NCI-H2081 (cell line): ENCODE measurements around the gene CLASP2.

ENCODE experiments used
- DNase-seq, 2 experiments: peaks; one replicate each; lab custom pipeline; 2025; lab: John Stamatoyannopoulos, UW

The CLASP2 gene

DNA sequence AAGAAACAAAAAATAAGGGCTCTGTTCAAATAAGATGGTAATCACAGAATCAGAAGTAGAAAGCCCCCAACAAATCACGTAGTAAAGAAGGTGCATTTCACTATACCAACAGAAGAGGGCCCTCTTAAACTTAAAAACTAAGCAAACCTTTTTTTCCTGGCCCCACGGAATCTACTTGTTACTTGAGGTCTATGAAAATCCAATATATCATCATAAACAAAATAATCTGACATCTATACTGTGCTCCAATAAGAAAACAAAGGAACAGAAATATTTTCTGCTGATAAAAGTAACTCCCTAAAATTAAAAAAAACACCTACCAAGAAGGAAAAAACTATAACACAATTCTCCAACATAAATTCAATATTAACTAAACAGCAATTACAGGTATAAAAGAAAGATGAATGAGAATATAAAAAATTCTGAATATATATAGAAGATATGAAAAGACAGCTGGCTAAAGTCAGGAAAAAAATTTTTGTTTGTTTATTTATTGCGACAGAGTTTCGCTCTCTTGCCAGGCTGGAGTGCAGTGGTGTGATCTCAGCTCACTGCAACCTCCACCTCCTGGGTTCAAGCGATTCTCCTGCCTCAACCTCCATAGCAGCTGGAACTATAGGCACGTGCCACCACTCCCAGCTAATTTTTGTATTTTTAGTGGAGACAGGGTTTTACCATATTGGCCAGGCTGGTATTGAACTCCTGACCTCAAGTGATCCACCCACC lies 81.8 kb downstream of the CLASP2 start:
- DNase-seq = peak; percentile 17 to 41

DNA sequence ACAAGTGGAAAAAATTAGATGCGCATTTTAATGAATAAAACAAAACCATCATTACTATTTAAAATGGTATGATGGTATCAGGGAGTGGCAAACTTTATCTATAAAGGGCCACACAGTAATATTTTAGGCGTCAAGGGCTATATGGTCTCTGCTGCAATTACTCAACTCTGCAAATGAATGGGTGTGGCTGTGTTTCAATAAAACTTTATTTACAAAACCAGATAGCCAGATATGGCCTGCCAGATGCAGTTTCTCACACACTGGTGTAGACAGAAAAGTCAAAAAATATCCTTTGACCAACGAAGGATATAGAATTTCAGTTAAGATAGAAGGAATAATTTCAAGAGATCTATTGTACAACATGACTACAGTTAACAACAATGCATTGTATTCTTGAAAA lies 83.8 kb downstream of the CLASP2 start:
- no peak for DNase-seq

DNA sequence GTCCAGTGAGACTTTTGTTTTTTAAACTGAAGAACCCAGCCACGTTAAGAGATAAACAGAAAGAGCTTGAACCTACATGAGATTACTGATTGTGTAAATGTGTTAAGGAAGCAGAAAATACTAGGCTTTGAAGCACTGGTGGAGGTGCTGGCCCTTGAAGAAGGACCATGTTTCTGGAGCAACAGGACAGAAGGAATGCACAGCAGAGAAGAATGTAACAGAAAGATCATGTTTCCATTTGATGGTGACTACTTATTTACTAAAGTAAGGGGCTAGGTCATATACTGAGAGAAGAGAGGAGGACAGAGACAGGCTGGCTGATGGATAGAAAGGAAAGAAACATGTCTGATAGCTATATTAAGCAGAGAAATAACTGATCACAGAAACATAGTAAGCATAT lies 88.8 kb downstream of the CLASP2 start:
- DNase-seq = no peak

DNA sequence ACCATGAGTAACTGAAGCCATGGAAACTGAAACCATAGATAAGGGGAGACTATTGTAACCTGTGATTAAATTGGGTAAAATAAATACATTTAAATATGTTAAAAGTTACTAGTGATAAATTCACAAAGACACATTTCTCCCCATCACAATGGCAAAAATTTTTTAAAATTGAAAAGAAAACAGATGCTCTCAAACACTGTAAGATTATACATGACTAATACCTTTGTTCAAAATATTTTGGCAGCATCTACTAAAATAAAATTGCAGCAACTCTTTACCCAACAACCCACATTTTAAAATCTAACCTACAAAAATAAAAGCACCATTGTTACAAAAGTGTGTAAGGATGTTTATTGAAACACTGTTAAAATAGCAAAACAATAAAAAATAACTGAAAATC lies 93.3 kb downstream of the CLASP2 start:
- DNase-seq = no peak

DNA sequence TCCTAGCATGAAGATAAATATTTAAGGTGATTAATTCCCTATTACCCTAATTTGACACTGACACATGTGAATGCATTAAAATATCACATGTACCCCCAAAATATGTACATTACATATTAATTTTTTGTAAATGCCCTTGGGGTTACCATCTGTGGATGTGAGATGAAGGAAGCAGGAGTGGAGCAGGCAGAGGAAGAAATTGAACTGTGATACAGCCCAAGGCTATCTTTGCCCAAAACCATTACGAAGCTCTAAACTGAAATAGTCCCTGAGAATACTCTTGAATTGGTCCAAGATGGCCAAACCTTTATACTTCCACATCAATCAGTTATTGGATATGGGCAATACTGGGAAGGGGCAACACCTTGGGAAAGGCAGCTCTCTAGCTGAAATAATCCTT lies 105.0 kb downstream of the CLASP2 start:
- no peak for DNase-seq

DNA sequence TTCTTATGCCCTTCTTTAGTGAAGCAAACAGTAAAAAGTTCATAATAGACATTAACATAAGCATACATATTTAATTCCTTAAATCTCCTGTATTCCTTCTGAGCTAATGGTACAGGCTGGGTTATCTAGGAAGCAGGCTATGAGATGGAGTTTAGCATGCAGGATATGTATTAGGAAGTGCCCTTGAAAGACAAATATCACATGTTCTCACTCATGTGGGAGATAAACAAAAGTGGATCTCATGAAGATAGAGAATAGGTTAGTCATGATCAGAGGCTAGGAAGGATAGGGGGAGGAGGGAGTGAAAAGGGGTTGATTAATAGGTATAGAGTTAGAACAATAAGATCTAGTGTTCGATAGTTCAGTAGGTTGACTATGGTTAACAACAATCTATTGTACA lies 105.4 kb downstream of the CLASP2 start:
- DNase-seq = no peak

DNA sequence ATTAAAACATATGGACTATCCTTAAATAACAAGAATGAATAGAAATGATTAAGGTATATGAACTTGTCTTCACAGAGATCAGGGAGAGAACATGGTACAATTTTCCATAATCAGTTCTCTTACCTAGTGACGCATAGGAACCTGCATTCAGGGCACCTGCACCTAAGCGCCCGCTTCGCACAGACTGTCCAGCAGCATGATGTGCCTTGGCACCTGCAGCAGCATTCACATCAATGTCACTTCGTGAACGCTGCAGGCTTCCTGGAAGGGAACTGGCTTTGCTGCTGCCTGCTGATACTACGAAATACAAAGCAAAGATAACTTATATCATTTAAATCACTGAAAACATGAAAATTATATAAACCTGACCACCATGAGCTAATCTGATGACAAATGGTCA lies 115.2 kb downstream of the CLASP2 start:
- no peak for DNase-seq

DNA sequence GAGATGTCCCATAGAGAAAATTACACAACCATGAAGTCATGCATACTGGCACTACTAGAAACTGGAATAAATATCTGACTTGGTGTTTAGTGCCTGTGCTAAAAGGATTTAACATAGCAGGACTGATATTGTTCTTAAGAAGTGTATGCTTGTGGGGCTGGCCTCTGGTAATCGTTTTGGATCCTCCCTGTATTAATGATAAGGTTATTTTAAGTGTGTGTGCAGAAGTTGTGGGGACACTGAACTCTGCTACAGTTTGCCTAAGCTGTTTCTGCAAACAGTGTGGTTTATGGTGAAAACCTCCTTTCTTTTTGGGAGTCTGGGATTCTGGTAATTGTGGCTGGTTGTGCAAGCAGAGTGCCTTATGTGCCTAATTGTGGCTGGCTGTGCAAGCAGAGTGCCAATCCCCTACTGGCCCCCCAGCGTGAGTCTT lies 120.8 kb downstream of the CLASP2 start:
- DNase-seq = no peak

DNA sequence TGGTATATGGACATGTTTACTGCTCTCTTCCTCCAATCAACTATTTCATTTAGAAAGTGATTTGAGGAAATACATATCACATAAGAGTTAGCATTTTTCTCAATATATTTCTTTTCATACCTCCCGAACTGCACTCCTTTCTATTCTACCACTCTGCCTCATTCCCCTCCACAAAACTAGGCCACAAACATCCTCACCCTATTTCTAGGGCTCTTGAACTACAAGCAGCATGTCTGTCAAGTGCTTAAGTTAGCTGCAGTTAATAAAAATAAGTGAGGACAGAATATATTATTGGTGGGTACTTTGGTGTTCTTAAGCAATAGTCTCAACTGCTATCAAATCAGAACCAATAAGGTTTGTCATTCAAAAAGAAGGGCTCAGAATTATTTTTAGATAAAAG lies 125.1 kb downstream of the CLASP2 start:
- no peak for DNase-seq

DNA sequence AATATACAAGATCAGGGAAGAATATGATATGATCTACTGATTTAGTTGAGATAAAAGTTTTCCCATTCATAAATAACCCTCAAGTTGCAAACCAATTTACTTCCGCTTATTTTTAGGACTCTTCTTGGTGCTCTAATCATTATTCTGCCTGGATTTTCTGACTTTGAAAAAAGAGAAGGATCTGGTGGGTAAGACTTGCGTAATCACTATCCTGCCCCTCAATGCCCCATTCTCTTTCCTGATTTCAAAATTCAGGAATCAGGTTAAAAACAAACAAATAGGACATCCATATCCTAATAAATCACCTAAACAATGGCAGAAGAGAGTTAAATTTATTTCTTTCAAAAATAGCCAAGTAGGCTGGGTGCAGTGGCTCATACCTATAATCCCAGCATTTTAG lies 127.5 kb downstream of the CLASP2 start:
- no peak for DNase-seq

DNA sequence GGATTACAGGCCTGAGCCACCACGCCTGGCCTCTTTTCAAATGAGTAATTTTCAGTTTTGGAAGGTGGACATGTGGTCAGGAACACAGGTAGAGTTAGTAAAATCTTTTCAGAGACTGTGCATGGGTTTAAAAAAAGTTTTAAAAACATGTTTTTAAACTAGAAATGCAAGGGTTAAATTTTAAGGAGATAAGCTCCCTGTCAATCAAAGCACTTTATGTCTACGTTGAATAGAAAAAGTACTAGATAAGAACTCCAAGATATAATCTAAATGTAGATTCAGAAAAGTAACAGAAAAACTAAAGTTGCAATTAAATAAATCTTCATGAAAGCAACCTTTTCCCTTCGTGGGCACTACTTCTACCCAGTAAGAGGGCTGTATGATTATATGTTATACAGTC lies 131.7 kb downstream of the CLASP2 start:
- DNase-seq = no peak

DNA sequence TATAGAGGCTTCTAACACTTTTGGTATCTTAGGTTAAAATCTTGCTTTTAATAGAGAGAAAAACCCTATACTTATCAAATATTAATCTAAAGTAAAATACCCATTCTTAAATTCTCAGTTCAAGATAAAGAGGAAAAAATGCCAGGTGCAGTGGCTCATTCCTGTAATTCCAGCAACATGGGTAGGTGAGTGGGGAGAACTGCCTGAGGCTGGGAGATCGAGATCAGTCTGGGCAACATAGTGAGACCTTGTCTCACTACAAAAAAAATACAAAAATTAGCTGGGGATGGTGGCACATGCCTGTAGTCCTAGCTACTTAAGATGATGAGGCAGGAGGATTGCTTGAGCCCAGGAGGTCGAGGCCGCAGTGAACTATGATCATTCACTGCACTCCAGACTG lies 135.8 kb downstream of the CLASP2 start:
- DNase-seq = no peak

DNA sequence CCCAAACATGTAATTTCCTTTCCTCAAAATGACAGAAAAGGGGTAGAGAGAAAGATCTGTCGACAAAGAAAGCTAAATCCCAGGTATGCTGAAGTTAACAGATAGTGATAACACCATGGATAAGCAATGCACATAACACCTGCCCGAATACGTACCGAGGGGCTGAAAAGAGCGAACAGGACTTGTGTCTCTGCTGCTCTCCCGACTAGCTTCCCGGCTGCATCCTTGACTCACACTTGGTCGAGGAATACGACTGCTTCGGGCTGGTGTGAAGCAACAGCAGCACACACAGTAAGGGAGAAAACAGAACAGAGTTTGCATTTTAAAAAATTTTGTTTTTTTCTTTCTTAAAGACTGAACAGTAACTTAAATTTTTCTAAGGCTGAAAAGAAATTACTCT lies 136.4 kb downstream of the CLASP2 start:
- DNase-seq = no peak

DNA sequence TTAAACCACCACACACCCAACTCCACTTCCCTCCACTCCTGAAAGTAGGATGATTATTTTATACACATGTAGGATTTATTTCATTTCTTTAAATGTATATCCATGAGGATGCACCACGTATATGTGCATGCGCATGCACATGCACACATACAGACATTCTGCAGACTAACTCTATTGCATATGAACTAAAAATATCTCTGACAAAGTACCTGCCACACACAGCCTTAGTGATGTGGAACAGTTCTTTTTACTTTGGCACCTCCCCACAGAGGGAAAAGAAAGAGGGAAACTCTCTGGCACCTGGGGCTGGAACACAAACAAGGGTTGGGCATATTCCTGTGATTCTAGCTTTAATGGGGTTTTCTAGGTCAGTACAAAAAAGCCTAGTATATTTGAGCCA lies 138.2 kb downstream of the CLASP2 start:
- no peak for DNase-seq

DNA sequence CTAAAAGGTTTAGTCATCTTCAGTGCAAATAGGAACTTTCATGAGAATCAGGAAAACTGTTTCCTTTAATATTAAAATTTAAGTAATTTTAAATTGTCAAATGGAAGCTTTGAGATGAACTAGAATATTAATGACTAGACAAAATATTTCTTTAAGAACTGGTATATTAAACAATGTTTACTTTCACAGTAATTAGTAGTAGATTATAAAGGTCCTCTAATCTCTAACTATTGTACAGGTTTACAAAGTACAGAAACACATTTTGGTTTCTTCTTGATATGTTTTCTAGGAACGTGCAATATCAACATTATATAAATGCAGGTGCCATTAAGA lies 138.9 kb downstream of the CLASP2 start:
- no peak for DNase-seq

DNA sequence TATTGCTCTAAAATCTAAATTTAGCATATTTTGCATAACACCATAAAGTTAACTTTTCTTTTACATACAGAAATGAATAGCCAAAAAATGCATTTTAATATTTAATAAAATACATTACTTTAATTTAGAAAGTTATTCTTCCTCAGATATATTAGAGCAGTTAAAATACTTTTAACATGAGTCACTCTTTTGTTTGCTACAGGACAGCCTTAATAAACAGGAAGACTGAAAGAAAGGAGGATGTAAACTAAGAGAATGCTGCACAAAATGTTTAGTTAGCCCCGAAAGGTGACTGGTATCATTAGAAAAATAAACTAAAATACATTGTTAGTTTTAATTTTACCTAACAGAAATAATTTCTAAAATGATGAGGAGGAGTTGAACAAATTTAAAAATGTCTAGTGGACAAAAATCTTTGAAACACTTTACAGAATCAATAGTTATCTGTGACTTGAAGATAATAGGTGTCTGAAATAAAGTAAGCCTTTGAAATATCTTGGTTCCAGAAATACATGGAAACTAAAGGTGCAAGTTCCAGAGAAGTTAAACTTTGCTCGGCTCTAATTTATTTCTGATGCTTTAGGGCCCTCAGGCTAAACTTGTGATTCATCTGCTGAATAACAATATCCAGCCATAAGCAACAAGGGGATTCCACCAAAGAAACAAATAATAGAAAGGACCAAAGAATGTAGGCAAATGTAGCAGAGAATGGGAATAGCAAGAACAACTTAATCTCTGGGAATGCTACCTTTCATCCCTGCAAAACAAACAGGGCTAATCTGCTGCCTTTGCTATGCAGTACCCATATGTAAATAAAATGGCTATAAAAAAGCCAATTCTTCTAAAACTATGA lies 139.5 kb downstream of the CLASP2 start:
- DNase-seq = no peak

DNA sequence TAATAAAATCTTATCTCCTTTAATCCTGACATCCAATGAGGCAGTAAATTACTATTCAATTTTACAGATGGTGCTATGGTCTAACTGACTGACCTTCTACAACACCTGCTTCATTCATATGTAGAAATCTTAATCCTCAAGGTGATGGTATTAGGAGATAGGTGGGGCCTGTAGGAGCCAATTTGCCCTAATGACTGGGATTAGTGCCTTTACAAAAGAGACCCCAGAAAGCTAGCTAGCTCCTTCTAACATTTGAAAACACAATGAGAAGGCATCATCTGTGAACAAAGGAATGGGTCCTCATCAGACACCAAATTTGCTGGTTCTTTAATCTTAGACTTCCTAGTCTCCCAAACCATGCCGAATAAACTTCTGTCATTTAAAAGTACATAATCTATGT lies 140.5 kb downstream of the CLASP2 start:
- no peak for DNase-seq

DNA sequence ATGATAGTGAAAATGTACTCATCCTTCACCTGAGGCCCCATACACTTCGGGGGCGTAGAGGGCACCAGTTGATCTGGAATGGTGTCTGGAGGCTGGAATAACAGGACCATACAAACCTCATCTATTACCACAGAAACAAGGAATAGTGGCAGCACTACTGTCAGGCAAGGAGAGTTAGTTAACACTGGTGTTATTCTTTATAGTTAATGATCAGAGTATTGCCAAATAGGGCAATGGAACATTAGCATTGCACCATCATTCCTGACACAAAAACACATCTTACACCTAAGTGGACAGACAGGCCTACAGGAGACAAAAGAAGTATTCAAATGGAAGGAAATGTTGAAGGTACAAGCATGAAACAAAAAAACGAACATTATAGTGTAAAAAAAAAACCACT lies 140.9 kb downstream of the CLASP2 start:
- DNase-seq = no peak

DNA sequence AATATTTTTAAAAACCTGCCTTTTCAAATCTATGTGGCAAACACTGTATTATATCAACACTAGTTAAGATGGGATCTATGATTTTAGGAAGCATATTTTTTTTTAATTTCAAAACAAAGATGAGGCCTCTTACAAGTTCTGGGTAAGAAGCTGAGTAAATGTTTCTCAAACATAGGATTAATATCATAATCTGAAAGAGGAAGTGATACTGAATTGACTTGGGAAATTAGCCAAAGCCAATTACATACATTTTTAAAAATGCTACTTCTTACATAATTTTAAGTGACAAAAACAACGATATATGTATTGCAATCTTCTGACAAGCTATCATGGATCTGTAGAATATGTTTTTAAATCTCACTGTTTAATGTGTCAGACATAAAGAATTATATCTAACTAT lies 142.7 kb downstream of the CLASP2 start:
- DNase-seq = no peak

DNA sequence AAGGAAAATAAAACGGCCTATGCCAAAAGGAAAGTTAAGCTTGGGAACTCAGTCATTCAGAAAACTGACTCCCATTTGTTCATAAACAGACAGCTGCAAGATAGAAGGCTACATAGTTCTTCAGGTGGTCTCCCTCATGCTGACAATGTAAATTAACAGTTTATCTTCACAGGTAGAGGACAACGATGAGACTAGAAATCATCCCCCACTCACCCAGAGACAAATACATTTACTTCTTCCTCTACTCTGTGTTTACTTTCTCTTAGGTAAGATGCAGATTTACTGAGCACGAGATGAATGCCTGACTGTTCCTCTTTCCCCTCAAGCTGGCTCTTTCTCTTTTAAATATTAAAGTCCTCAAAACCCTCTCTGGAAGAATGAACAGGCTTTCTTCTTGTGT lies 160.2 kb downstream of the CLASP2 start:
- no peak for DNase-seq

DNA sequence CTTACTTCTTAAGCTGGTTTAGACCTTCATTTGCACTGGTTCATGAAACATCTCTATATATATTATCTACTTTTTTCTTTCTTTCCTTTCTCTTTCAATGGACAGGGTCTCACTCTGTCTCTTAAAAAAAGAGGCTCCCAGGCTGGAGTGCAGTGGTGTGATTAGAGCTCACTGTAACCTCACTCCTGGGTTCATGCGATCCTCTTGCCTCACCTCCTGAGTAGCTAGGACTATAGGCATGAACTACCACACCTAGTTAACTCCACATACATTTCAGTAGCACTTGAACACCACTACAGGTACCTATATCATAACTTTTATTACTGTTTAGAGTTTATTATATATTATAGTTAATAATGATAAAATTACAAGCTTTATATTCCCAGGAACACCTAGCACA lies 160.8 kb downstream of the CLASP2 start:
- no peak for DNase-seq

DNA sequence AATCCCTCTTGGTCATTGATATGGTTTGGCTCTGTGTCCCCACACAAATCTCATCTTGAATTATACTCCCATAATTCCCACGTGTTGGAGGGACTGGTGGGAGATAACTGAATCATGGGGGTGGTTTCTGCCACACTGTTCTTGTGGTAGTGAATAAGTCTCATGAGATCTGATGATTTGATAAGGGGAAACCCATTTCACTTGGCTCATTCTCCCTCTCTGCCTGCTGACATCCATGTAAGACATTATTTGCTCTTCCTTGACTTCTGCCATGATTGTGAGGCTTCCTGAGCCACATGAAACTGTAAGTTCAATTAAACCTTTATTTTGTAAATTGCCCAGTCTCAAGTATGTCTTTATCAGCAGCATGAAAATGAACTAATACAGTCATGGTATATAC lies 171.0 kb downstream of the CLASP2 start:
- no peak for DNase-seq

DNA sequence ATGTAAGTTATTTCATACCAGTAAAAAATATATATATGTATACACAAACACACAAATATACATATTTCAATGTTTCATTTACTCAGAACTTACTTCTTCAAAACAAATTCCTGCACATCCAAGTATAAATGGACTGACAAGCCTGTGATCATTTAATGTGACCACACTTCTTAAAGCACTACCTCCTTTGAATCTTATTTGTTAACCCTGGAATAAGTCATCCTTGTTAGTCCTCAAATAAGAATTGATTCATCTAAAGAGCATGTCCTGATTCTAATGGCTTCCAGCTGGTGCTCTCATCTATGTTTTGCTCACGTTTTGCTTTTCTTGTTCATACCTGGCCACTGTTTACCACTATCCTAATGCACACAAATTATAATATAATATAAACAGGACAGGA lies 173.9 kb downstream of the CLASP2 start:
- DNase-seq = no peak

DNA sequence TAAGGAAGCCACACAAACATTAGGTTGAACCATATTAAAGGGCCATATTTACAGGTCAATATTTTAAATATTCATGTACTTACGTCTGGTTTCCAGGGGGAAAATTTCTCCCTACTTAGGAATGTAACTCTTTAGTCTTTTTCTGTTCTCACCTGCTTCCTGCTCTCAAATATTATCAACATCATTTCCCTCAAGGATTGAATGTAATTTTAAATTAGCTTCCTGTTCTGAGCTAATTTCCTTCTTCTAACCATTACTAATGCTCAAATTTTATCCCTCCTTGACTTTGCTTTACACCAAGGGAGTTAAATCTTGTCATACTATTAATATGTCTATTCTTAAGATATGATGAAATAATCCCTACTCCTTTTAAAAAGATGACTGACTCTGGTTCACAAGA lies 174.5 kb downstream of the CLASP2 start:
- DNase-seq = no peak
